Amniotic stem cell (primary cell): ENCODE data around the gene RUNX3.

Experiments used
- DNase-seq: peaks from one replicate; lab custom pipeline; 2025; lab: John Stamatoyannopoulos, UW

Gene RUNX3

GRCh38 chr1:24929398-24930259 is 447 bp downstream of the RUNX3 start:
- DNase-seq = no peak

GRCh38 chr1:24928689-24929397 is 1.2 kb downstream of the RUNX3 start:
- no peak for DNase-seq

- DNase-seq = no peak
These were observed 1.9 kb downstream of the RUNX3 start for GRCh38 chr1:24927988-24928688.

GRCh38 chr1:24927473-24927872 is 2.6 kb downstream of the RUNX3 start:
- no peak for DNase-seq

- no peak for DNase-seq
These were observed 3.4 kb downstream of the RUNX3 start for GRCh38 chr1:24926563-24927249.

- DNase-seq = no peak
These were observed 4.1 kb downstream of the RUNX3 start for GRCh38 chr1:24925963-24926362.

- no peak for DNase-seq
These were observed 4.8 kb downstream of the RUNX3 start for GRCh38 chr1:24925082-24925779.

GRCh38 chr1:24923485-24924113 is 6.5 kb downstream of the RUNX3 start:
- no peak for DNase-seq

GRCh38 chr1:24921938-24922662 is 8.0 kb downstream of the RUNX3 start:
- no peak for DNase-seq

- no peak for DNase-seq
These were observed 8.7 kb downstream of the RUNX3 start for GRCh38 chr1:24921412-24921811.

GRCh38 chr1:24920533-24920925 is 9.5 kb downstream of the RUNX3 start:
- DNase-seq = no peak

GRCh38 chr1:24919791-24920532 is 10.1 kb downstream of the RUNX3 start:
- DNase-seq = no peak

GRCh38 chr1:24918995-24919605 is 11.0 kb downstream of the RUNX3 start:
- no peak for DNase-seq

- no peak for DNase-seq
These were observed 11.7 kb downstream of the RUNX3 start for GRCh38 chr1:24918370-24918769.

- DNase-seq = no peak
These were observed 12.6 kb downstream of the RUNX3 start for GRCh38 chr1:24917327-24918074.

GRCh38 chr1:24915816-24916602 is 14.1 kb downstream of the RUNX3 start:
- DNase-seq = no peak

- DNase-seq = no peak
These were observed 15.6 kb downstream of the RUNX3 start for GRCh38 chr1:24914226-24915069.
